ENCODE results near the gene BRD3OS.

- TF ChIP-seq POLR2A (IDR thresholded peaks at IDR 0.05), result no peak
- TF ChIP-seq, protein P1, sequence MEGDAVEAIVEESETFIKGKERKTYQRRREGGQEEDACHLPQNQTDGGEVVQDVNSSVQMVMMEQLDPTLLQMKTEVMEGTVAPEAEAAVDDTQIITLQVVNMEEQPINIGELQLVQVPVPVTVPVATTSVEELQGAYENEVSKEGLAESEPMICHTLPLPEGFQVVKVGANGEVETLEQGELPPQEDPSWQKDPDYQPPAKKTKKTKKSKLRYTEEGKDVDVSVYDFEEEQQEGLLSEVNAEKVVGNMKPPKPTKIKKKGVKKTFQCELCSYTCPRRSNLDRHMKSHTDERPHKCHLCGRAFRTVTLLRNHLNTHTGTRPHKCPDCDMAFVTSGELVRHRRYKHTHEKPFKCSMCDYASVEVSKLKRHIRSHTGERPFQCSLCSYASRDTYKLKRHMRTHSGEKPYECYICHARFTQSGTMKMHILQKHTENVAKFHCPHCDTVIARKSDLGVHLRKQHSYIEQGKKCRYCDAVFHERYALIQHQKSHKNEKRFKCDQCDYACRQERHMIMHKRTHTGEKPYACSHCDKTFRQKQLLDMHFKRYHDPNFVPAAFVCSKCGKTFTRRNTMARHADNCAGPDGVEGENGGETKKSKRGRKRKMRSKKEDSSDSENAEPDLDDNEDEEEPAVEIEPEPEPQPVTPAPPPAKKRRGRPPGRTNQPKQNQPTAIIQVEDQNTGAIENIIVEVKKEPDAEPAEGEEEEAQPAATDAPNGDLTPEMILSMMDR (IDR thresholded peaks at IDR 0.05), result no peak
- no peak for TF ChIP-seq POLR2AphosphoS5 (IDR thresholded peaks at IDR 0.05)
- no peak for TF ChIP-seq EP300 (IDR thresholded peaks at IDR 0.05)
Measured at GRCh38 chr9:134034215-134035040, 9.1 kb downstream of the BRD3OS start.

Data from gastroesophageal sphincter (tissue), 3 donors.